ENCODE results near the gene RAD9A.

RAD9A gene

GRCh38 chr11:67437082-67437808, 45.5 kb downstream of the RAD9A start, which contains the start of gene PTPRCAP:
Gene PTPRCAP, minus strand, starts transcription at chr11:67437682. Its CDS starts 63 bp downstream, at chr11:67437619.
- H3K4me3 ChIP-seq (ENCODE audit: control insufficient read depth, low read depth, low read length): no peak within 1 kb of the TSS
- TF ChIP-seq CTCF (IDR thresholded peaks at IDR 0.05; ENCODE audit: control insufficient read depth, insufficient read depth, low read depth, low read length, missing control alignments): no peak
- no peak for DNase-seq (ENCODE audit: low read depth)

GRCh38 chr11:67437809-67438157, 46.0 kb downstream of the RAD9A start:
- DNase-seq (ENCODE audit: low read depth): no peak
- H3K4me3 ChIP-seq (ENCODE audit: control insufficient read depth, low read depth, low read length): no peak overlapping the region
- no peak for TF ChIP-seq CTCF (IDR thresholded peaks at IDR 0.05; ENCODE audit: control insufficient read depth, insufficient read depth, low read depth, low read length, missing control alignments)

GRCh38 chr11:67438158-67438902, 46.5 kb downstream of the RAD9A start:
- no peak for TF ChIP-seq CTCF (IDR thresholded peaks at IDR 0.05; ENCODE audit: control insufficient read depth, insufficient read depth, low read depth, low read length, missing control alignments)
- H3K4me3 ChIP-seq (ENCODE audit: control insufficient read depth, low read depth, low read length): no peak overlapping the region
- no peak for DNase-seq (ENCODE audit: low read depth)

GRCh38 chr11:67439321-67440228, 47.8 kb downstream of the RAD9A start:
- TF ChIP-seq CTCF (IDR thresholded peaks at IDR 0.05; ENCODE audit: control insufficient read depth, insufficient read depth, low read depth, low read length, missing control alignments): peak; percentile 33
- DNase-seq (ENCODE audit: low read depth): no peak
- H3K4me3 ChIP-seq (ENCODE audit: control insufficient read depth, low read depth, low read length): no peak overlapping the region

DNA sequence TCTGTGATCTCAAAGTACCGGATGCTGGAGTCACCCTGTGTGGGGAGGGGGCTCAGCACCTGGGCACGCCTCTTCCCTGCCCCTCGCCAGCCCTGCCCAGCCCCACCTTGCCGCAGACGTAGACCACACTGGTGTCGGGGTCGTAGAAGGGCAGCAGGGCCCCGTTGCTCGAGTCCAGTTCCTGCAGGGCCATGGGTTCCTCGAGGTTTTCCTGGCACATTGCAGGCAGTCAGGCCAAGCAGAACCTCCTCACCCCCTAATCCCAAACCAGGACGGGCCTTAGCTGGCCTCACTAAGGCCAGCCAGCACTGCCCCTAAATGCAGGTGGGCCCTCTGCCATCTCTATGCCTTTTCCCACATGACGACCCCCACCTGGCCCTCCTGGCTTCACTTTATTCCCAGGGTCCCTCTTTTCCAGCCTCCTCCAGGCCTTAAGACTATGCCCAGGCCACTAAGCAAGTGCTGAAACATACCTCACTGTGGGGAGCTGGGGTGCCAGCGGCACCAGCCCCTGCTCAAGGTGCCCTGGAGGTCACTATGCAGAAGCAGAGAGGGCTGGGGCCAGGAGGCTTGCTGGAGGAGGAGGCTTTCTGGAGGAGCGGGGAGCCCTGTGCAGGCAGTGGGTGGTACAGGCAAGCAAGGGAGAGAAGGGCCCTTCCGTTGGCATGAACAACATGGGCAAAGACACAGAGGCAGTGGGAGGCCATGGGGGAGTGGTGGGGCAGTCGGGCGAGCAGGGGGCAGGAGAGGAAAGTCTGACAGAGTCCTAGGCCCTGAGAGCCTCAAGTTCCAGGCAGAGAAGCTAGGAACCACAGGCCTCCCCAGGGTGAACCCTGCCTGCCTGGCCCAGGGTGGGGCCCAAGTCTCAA, 48.7 kb downstream of the RAD9A start:
- no peak for TF ChIP-seq CTCF (IDR thresholded peaks at IDR 0.05; ENCODE audit: control insufficient read depth, insufficient read depth, low read depth, low read length, missing control alignments)
- no peak overlapping the region for H3K4me3 ChIP-seq (ENCODE audit: control insufficient read depth, low read depth, low read length)
- no peak for DNase-seq (ENCODE audit: low read depth)
